GM12864 (cell line): ENCODE results near the gene EMC8.
A peak's percentile ranks its signal among the peaks of the same experiment; 100 is the strongest.

Source experiments
- DNase-seq: peaks from one replicate; pipeline ENCODE4 v3.0.0-alpha.2; 2011; ENCODE audit warnings: low read depth
- H3K4me3 ChIP-seq: 2 replicates; pipeline ENCODE4 v1.5.1; 2011; ENCODE audit warnings: mild to moderate bottlenecking, low read depth, low read length, control low read depth
- TF ChIP-seq, protein P1 (sequence below): IDR thresholded peaks from 2 replicates; pipeline ENCODE4 v1.5.1; 2011; ENCODE audit warnings: low read depth, mild to moderate bottlenecking, moderate library complexity, low read length, control low read depth, inconsistent platforms; ENCODE audit errors: missing control alignments

Gene EMC8

GRCh38 chr16:85729452-85730185 is 69.7 kb downstream of the EMC8 start:
- TF ChIP-seq, protein P1, sequence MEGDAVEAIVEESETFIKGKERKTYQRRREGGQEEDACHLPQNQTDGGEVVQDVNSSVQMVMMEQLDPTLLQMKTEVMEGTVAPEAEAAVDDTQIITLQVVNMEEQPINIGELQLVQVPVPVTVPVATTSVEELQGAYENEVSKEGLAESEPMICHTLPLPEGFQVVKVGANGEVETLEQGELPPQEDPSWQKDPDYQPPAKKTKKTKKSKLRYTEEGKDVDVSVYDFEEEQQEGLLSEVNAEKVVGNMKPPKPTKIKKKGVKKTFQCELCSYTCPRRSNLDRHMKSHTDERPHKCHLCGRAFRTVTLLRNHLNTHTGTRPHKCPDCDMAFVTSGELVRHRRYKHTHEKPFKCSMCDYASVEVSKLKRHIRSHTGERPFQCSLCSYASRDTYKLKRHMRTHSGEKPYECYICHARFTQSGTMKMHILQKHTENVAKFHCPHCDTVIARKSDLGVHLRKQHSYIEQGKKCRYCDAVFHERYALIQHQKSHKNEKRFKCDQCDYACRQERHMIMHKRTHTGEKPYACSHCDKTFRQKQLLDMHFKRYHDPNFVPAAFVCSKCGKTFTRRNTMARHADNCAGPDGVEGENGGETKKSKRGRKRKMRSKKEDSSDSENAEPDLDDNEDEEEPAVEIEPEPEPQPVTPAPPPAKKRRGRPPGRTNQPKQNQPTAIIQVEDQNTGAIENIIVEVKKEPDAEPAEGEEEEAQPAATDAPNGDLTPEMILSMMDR = no peak
- H3K4me3 ChIP-seq = no peak overlapping the region
- no peak for DNase-seq

GRCh38 chr16:85728879-85729278 is 70.5 kb downstream of the EMC8 start:
- TF ChIP-seq, protein P1 = peak; percentile 46
- H3K4me3 ChIP-seq = no peak overlapping the region
- DNase-seq = no peak
